Adrenal gland (tissue), 12 donors: ENCODE results near the gene ZNF528. TPM values are rescaled to one million over a fixed set of nuclear protein-coding genes. Genes with fewer than 3 reads are reported as not detected.

Experiments
- DNase-seq, 7 donors: peaks; one replicate each; pipeline ENCODE4 v3.0.0-alpha.2; 2019 to 2020
- H3K27ac ChIP-seq, 5 donors: fragments of 200-600 bp; sonication (generic) in 4 of 5; 1 replicate in 3 of 5; 2 replicates in 2 of 5; pipeline versions ENCODE4 v1.5.1 to v1.8.0; 2016 to 2020; ENCODE audit warnings: mild to moderate bottlenecking in 1 of 5
- H3K27me3 ChIP-seq: fragments of 200-600 bp; 2 replicates; pipeline ENCODE4 v1.8.0; 2021
- H3K36me3 ChIP-seq, 2 donors: fragments of 200-600 bp; replicated peaks in 1 of 2; 1 replicate in 1 of 2; 2 replicates in 1 of 2; pipeline versions ENCODE4 v1.5.1 to v1.8.0; 2018 to 2022
- H3K4me1 ChIP-seq, 2 donors: fragments of 200-600 bp; replicated peaks in 1 of 2; 1 replicate in 1 of 2; 2 replicates in 1 of 2; pipeline versions ENCODE4 v1.5.1 to v1.8.0; 2018 to 2021
- H3K4me3 ChIP-seq, 4 donors: fragments of 200-600 bp; sonication (generic) in 3 of 4; one replicate each; pipeline ENCODE4 v1.5.1; 2016 to 2018
- H3K9me3 ChIP-seq, 3 donors: fragments of 200-600 bp; sonication (generic) in 1 of 3; replicated peaks in 1 of 3; 1 replicate in 2 of 3; 2 replicates in 1 of 3; pipeline versions ENCODE4 v1.5.1 to v1.8.0; 2016 to 2021
- CTCF ChIP-seq, 6 experiments: fragments of 450-650 bp in 4 of 6; fragments of 200-600 bp in 2 of 6; sonication (generic) in 1 of 6; IDR thresholded peaks; 1 replicate in 5 of 6; 2 replicates in 1 of 6; pipeline versions ENCODE4 v1.5.1 to v1.8.0; 2016 to 2021; ENCODE audit warnings: antibody characterized with exemption in 6 of 6, mild to moderate bottlenecking in 2 of 6, moderate library complexity in 1 of 6
- POLR2A ChIP-seq, 2 donors: fragments of 450-650 bp; IDR thresholded peaks; one replicate each; pipeline ENCODE4 v1.6.1; 2017; ENCODE audit warnings: antibody characterized with exemption in 2 of 2, mild to moderate bottlenecking in 2 of 2, moderate library complexity in 1 of 2
- WGBS, 4 donors: extraction: QIAGEN DNeasy Blood & Tissue Kit in 2 of 4; methylation state at CpG; one replicate each; pipeline versions ENCODE4 v1.1.5 to v1.1.7; 2013 to 2017; 5-methylcytosine and 5-hydroxymethylcytosine counted together
- intact Hi-C, 2 donors: fragments of 100-400 bp; cut with DNase I; formaldehyde crosslinking; loops; one replicate each; pipeline versions ENCODE4 v1.14.1 to v1.15.0; 2022 to 2023
- polyA plus RNA-seq, 3 donors: library from polyadenylated mRNA; stranded (reverse); fragments of 200-250 nt in 2 of 3; fragments of 350-450 nt in 1 of 3; fragmentation: Illumina TruSeq in 1 of 3; extraction: RNeasy Lipid Tissue Mini Kit (QIAGEN cat#74804) in 1 of 3; gene quantifications; one replicate each; pipeline ENCODE4 v1.2.3, GENCODE V29; 2013 to 2014
- total RNA-seq, 9 donors: library from RNA; depleted of rRNA in 4 of 9; stranded (reverse); fragments of >200 nt in 4 of 9; fragments of 120-200 nt in 1 of 9; fragmentation: NEBNext Ultra II Directional in 1 of 9; extraction: Animal tissue kit (Norgen Biotek cat#: 25700) in 1 of 9; gene quantifications; one replicate each; pipeline versions ENCODE4 v1.1.0 to v1.2.4, GENCODE V29; 2013 to 2023
- donor health status: healthy with polysubstance abuse.
- donor health status: Bipolar disorder and iron deficiency.
- donor health status: DM: yes; HTN: yes; CAD: no.
- donor health status: DM: no; HTN: no; CAD: no.
- donor health status: DM: no; HTN: no; CAD: no.
- donor health status: DM: yes; HTN: yes; CAD: no.

ZNF528 gene
- total and polyA plus RNA-seq, 12 donors, result 7.6 to 48.5 (median 23.4) TPM

GRCh38 chr19:52398081-52398441, 412 bp downstream of the ZNF528 start:
- H3K36me3 ChIP-seq, result peaks cover 0 to 15% of the 10 kb centered on the region in 2 donors
- intact Hi-C loops, result no loop called here

GRCh38 chr19:52410276-52410675, 12.6 kb downstream of the ZNF528 start:
- WGBS, 4 donors, result 96 to 99% (median 97%) methylated on average over 6 of the region's 6 CpGs
- TF ChIP-seq CTCF (IDR thresholded peaks at IDR 0.05) (no peak), POLR2A (IDR thresholded peaks at IDR 0.05) (no peak)
- peaks cover 0 to 56% (median 1%) of the 10 kb centered on the region in 3 donors for H3K9me3 ChIP-seq

More at GRCh38 chr19:52398081-52398441, 412 bp downstream of the ZNF528 start:
- H3K27ac ChIP-seq, result peak overlapping the region in 4 of 5 donors; percentile 22 to 83 (median 58)
- TF ChIP-seq POLR2A (IDR thresholded peaks at IDR 0.05) (no peak), CTCF (IDR thresholded peaks at IDR 0.05) (peak in 2 of 6 experiments; percentile 7 to 16)
- 0 to 3% (median 2%) methylated on average over 14 of the region's 14 CpGs for WGBS, 4 donors
- peaks cover 0 to 4% (median 0%) of the 10 kb centered on the region in 3 donors for H3K9me3 ChIP-seq
- no peaks in the 10 kb centered on the region for H3K27me3 ChIP-seq
- H3K4me3 ChIP-seq, result peak overlapping the region; percentile 26 to 84 (median 68)
- peak in 4 of 7 donors; percentile 16 to 26 (median 18) for DNase-seq
- H3K4me1 ChIP-seq, result peaks cover 10 to 15% of the 10 kb centered on the region in 2 donors

GRCh38 chr19:52415711-52416110, 18.1 kb downstream of the ZNF528 start:
- H3K9me3 ChIP-seq, result peaks cover 0 to 85% (median 4%) of the 10 kb centered on the region in 3 donors
- no peak for TF ChIP-seq POLR2A (IDR thresholded peaks at IDR 0.05)
- TF ChIP-seq CTCF (IDR thresholded peaks at IDR 0.05), result no peak
- no peak for DNase-seq
- H3K4me1 ChIP-seq, result no peaks in the 10 kb centered on the region
- H3K27me3 ChIP-seq, result no peaks in the 10 kb centered on the region
- WGBS, 4 donors, result 94 to 97% (median 96%) methylated on average over 5 of the region's 5 CpGs
- intact Hi-C loops, result no loop called here
- H3K36me3 ChIP-seq, result peaks cover 0 to 7% of the 10 kb centered on the region in 2 donors
- H3K4me3 ChIP-seq, result no peak overlapping the region
- H3K27ac ChIP-seq, result no peak overlapping the region

More at GRCh38 chr19:52410276-52410675, 12.6 kb downstream of the ZNF528 start:
- Histone ChIP-seq H3K4me1 (no peaks in the 10 kb centered on the region), H3K27me3 (no peaks in the 10 kb centered on the region), H3K27ac (no peak overlapping the region), H3K4me3 (no peak overlapping the region), H3K36me3 (peaks cover 0 to 56% of the 10 kb centered on the region in 2 donors)
- intact Hi-C loops, result no loop called here
- DNase-seq, result no peak

- Histone ChIP-seq H3K27me3 (no peaks in the 10 kb centered on the region), H3K9me3 (peaks cover 0 to 23% (median 0%) of the 10 kb centered on the region in 3 donors), H3K4me1 (no peaks in the 10 kb centered on the region), H3K27ac (no peak within 1 kb of the TSS), H3K4me3 (no peak within 1 kb of the TSS), H3K36me3 (no peaks in the 10 kb centered on the region)
- TF ChIP-seq CTCF (IDR thresholded peaks at IDR 0.05), result no peak
- TF ChIP-seq POLR2A (IDR thresholded peaks at IDR 0.05), result no peak
- no peak for DNase-seq
- WGBS, 4 donors, result 49 to 92% (median 64%) methylated on average over 26 to 27 of the region's 27 CpGs
- intact Hi-C loops, result no loop called here
Observed at GRCh38 chr19:52428937-52429336, 31.3 kb downstream of the ZNF528 start, which contains the start of gene ZNF534. Gene ZNF534, plus strand, starts transcription at chr19:52429148. Its CDS starts 2,327 bp downstream, at chr19:52431475.
